Left lung (tissue), 10 donors: ENCODE measurements around the gene CIDEB. TPM values are rescaled to one million over a fixed set of nuclear protein-coding genes. Genes with fewer than 3 reads are reported as not detected.

Experiments used
- ATAC-seq: fragments of 200-7000 bp; cut with Tn5 transposase; one replicate; pipeline ENCODE4 v1.9.1; 2020; ENCODE audit warnings: moderate library complexity
- DNase-seq, 4 donors: peaks; one replicate each; pipeline ENCODE4 v3.0.0-alpha.2; 2013 to 2020
- H3K27ac ChIP-seq, 2 donors: fragments of 200-600 bp; sonication (generic) in 1 of 2; one replicate each; pipeline versions ENCODE4 v1.5.0 to v1.8.0; 2020 to 2021
- H3K27me3 ChIP-seq, 2 donors: fragments of 200-600 bp; sonication (generic) in 1 of 2; one replicate each; pipeline versions ENCODE4 v1.5.0 to v1.8.0; 2020 to 2021
- H3K36me3 ChIP-seq, 2 donors: fragments of 200-600 bp; sonication (generic) in 1 of 2; one replicate each; pipeline versions ENCODE4 v1.5.0 to v1.8.0; 2020 to 2021
- H3K4me1 ChIP-seq, 2 donors: fragments of 200-600 bp; one replicate each; pipeline ENCODE4 v1.8.0; 2021
- H3K4me3 ChIP-seq, 2 donors: fragments of 200-600 bp; sonication (generic) in 1 of 2; one replicate each; pipeline versions ENCODE4 v1.5.0 to v1.8.0; 2020 to 2021; ENCODE audit warnings: mild to moderate bottlenecking in 1 of 2
- H3K9me3 ChIP-seq, 2 donors: fragments of 200-600 bp; sonication (generic) in 1 of 2; one replicate each; pipeline versions ENCODE4 v1.5.0 to v1.8.0; 2020 to 2021
- intact Hi-C, 2 donors: fragments of 100-400 bp; cut with DNase I; formaldehyde crosslinking; loops; one replicate each; pipeline versions ENCODE4 v1.11.2 to v1.14.2; 2022
- polyA plus RNA-seq, 6 donors: library from polyadenylated mRNA; unstranded; fragments of 120-200 nt; gene quantifications; one replicate each; pipeline ENCODE4 v1.2.1, GENCODE V29; 2013; ENCODE audit not compliant: insufficient read length in 6 of 6
- total RNA-seq, 2 donors: library from RNA; stranded (reverse); fragmentation: NEBNext Ultra II Directional; extraction: Animal tissue kit (Norgen Biotek cat#: 25700); gene quantifications; one replicate each; pipeline ENCODE4 v1.2.1, GENCODE V29; 2021
- TF ChIP-seq, protein P1 (sequence below), 2 donors: fragments of 200-600 bp; sonication (generic) in 1 of 2; IDR thresholded peaks; one replicate each; pipeline versions ENCODE4 v1.5.0 to v1.8.0; 2021; ENCODE audit warnings: antibody characterized with exemption in 2 of 2
- donor health status: DM: no; HTN: yes; CAD: no.
- donor health status: DM: no; HTN: no; CAD: no.

CIDEB gene
- total and polyA plus RNA-seq, 8 donors, result 9.2 to 22.7 (median 13.9) TPM

DNA sequence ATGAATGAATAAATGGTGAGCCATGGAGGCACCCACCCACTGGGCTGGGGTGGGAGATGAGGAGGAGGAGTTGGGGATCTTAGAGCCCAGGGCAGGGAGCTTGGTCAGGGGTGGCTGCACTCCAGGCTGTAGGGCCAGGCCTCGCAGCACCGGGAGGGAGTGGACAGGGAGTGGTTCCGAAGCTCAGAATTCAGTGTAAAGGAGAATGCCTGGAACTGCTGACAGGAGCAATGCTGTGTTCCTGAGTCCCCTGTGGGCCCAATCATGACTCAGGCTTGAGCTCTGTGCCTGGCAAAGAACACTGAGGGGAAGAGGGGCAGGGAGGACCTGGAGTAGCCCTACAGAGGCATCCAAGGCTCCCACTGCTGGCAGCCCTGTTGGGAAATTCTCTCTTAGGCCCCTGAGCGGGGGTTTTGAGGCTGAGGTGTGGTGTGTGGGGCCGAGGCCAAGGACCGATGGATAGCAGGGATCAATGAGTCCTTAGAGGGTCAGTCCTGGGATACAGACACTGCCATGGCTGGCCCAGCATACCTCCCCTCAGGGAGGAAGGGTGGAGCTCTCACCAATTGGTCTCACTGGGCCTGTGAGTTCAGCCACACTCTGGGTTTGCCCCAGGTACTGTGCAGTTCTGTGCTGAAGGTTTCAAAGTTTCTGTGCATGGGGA lies 26.8 kb downstream of the CIDEB start:
- Histone ChIP-seq H3K27ac (peak overlapping the region in 1 of 2 donors; percentile 74), H3K4me3 (no peak overlapping the region), H3K27me3 (no peaks in the 10 kb centered on the region), H3K36me3 (no peaks in the 10 kb centered on the region), H3K9me3 (no peaks in the 10 kb centered on the region), H3K4me1 (peaks cover 0 to 70% of the 10 kb centered on the region in 2 donors)
- no peak for DNase-seq
- intact Hi-C loops, result no loop called here
- ATAC-seq, result no peak
- TF ChIP-seq, protein P1, sequence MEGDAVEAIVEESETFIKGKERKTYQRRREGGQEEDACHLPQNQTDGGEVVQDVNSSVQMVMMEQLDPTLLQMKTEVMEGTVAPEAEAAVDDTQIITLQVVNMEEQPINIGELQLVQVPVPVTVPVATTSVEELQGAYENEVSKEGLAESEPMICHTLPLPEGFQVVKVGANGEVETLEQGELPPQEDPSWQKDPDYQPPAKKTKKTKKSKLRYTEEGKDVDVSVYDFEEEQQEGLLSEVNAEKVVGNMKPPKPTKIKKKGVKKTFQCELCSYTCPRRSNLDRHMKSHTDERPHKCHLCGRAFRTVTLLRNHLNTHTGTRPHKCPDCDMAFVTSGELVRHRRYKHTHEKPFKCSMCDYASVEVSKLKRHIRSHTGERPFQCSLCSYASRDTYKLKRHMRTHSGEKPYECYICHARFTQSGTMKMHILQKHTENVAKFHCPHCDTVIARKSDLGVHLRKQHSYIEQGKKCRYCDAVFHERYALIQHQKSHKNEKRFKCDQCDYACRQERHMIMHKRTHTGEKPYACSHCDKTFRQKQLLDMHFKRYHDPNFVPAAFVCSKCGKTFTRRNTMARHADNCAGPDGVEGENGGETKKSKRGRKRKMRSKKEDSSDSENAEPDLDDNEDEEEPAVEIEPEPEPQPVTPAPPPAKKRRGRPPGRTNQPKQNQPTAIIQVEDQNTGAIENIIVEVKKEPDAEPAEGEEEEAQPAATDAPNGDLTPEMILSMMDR (IDR thresholded peaks at IDR 0.05), result no peak

DNA sequence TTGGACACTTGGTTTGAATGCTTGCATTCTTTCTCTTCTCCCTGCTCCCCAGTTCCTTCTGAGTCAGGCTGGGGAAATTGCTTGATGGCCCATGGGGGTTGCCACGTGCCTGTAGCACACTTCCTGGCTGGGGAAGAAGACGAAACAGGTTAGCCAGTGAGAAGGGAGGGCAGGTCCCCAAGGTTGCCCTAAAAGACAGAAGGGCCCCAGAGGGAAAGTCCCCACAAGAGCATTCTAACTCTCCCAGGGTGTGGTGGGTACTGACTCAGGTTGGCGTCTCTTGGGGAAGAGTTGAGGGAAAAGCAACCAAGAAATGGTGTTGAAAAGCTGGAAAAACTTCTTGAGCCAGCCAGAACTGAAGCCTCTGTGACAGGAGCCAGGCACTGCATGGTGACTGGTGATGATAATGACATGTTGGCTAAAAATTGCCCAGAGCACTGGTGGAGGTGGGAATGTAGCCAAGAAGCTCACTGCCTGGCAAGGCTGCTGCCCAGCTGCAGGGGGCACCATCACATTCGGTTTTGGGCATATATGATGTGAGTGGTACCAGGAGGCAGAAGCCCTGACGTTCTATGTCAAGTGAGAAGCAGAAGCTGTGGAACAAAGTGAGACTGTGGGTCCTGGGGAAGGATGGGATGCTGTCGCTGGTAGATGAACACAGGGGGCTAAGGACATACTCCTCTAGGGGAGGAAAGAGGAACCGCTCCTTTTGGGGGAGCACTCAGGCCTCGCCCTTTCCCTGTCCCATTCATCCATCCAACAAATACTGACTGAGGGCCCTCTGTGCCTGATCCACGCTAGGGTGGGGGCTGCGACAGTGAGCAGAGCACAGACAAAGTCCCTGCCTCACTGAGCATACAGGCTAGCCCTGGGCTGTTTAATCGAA lies 28.2 kb downstream of the CIDEB start:
- Histone ChIP-seq H3K4me3 (no peak overlapping the region), H3K36me3 (no peaks in the 10 kb centered on the region), H3K4me1 (peaks cover 0 to 84% of the 10 kb centered on the region in 2 donors), H3K9me3 (no peaks in the 10 kb centered on the region), H3K27me3 (no peaks in the 10 kb centered on the region), H3K27ac (peak overlapping the region in 1 of 2 donors; percentile 88)
- DNase-seq, result no peak
- intact Hi-C loops, result no loop called here
- TF ChIP-seq, protein P1 (IDR thresholded peaks at IDR 0.05), result no peak
- no peak for ATAC-seq

DNA sequence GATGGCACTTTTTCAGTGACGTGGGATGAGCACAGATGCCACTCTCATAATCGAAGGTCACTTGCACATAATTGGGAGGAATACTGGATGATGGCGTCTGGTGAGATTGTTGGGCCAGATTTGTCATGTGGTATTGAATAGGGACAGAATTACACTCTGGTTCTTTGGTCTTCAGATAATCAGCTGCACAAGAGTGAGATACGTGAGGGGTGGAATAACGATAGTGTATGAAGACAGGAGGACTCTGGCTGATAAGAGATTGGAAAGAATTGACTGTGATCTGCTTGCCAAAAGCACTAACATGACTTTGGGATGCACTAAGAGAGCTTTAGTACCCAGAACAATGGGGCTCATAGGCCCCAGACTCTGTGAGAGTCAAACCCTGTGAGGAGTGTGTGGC lies 29.4 kb downstream of the CIDEB start:
- no peaks in the 10 kb centered on the region for H3K27me3 ChIP-seq
- H3K27ac ChIP-seq, result peak overlapping the region in 1 of 2 donors; percentile 88
- H3K9me3 ChIP-seq, result no peaks in the 10 kb centered on the region
- H3K36me3 ChIP-seq, result no peaks in the 10 kb centered on the region
- intact Hi-C loops, result no loop called here
- DNase-seq, result no peak
- H3K4me3 ChIP-seq, result no peak overlapping the region
- H3K4me1 ChIP-seq, result peaks cover 4 to 95% of the 10 kb centered on the region in 2 donors
- TF ChIP-seq, protein P1 (IDR thresholded peaks at IDR 0.05), result no peak
- no peak for ATAC-seq

DNA sequence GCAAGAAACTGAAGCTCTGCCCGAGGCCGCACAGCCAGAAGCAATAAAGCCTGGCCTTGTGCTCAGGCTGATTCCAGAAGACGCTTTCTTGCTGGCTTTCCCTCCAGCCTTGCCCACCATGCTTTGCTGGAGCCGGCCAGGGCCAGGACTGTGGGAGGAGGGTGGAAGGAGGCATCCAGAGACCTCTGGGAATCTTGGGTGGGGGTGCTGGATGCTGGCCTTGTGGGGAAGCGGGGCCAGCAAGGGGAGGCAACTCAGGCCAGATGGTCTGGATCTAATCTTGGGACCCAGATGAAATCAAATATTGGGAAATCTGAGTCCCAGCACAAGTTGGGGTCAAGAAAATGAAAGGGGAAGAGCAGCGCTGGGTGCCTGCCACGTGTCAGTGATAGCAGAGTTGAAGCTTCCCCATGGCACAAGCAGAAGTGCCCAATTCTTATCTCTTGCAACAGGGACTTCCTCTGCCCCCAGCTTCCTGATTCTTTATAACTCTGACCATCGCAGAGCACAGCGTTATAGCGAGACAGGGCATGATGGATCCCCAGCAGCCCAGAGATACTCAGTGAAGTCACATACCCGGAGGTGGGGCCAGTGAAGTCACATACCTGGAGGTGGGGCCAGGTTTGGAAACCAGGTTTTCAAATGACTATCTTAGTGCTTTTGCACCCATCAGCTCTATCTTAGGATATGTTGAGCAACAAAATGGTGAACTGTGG lies 30.0 kb downstream of the CIDEB start:
- Histone ChIP-seq H3K27me3 (no peaks in the 10 kb centered on the region), H3K4me1 (peaks cover 10 to 99% of the 10 kb centered on the region in 2 donors), H3K27ac (peak overlapping the region in 1 of 2 donors; percentile 88), H3K9me3 (no peaks in the 10 kb centered on the region), H3K4me3 (no peak overlapping the region), H3K36me3 (no peaks in the 10 kb centered on the region)
- ATAC-seq (no peak), DNase-seq (peak in 1 of 4 donors; percentile 70)
- intact Hi-C loops, result no loop called here
- TF ChIP-seq, protein P1 (IDR thresholded peaks at IDR 0.05), result no peak
